H1 (cell line): Measurements from ENCODE around the gene THYN1. TPM values are rescaled to one million over a fixed set of nuclear protein-coding genes. Genes with fewer than 3 reads are reported as not detected.

Source experiments
- SP4 ChIP-seq: IDR thresholded peaks from 2 replicates; pipeline ENCODE4 v1.6.1; 2012; ENCODE audit warnings: low read length, inconsistent platforms
- polyA plus RNA-seq, 7 experiments: library from polyadenylated mRNA; depleted of rRNA in 3 of 7; stranded (reverse) in 5 of 7; unstranded in 2 of 7; fragments of >200 nt in 5 of 7; fragments of 200-250 nt in 2 of 7; gene quantifications; 1 replicate in 5 of 7; 2 replicates in 1 of 7; 4 replicates in 1 of 7; pipeline versions ENCODE4 v1.2.1 to v1.2.3, GENCODE V29; 2011 to 2013; ENCODE audit warnings: missing spikeins in 2 of 7, mixed read lengths in 2 of 7
- total RNA-seq: library from RNA; stranded (reverse); fragmentation: NEBNext Ultra II Directional; extraction: Animal tissue kit (Norgen Biotek cat#: 25700); gene quantifications from 2 replicates; pipeline ENCODE4 v1.2.1, GENCODE V29; 2021
- TF ChIP-seq, protein P1 (sequence below), 3 experiments: IDR thresholded peaks; 1 replicate in 2 of 3; 2 replicates in 1 of 3; pipeline versions ENCODE4 v1.5.1 to v1.6.1; 2011; ENCODE audit warnings: low read length in 3 of 3, mild to moderate bottlenecking in 3 of 3, inconsistent platforms in 2 of 3, low read depth in 1 of 3, moderate library complexity in 1 of 3; ENCODE audit not compliant: insufficient read depth in 1 of 3; ENCODE audit errors: control extremely low read depth in 1 of 3
- TF ChIP-seq, protein P2 (sequence below): IDR thresholded peaks from 2 replicates; pipeline ENCODE4 v1.6.1; 2011; ENCODE audit warnings: low read length, improper control_type of control experiment

THYN1 gene
- total and polyA plus RNA-seq, 2 of the 8 experiments (the other 6 are each of a cell fraction or from before 2014, with no cell fraction given) = 77.3 to 95.1 TPM

DNA sequence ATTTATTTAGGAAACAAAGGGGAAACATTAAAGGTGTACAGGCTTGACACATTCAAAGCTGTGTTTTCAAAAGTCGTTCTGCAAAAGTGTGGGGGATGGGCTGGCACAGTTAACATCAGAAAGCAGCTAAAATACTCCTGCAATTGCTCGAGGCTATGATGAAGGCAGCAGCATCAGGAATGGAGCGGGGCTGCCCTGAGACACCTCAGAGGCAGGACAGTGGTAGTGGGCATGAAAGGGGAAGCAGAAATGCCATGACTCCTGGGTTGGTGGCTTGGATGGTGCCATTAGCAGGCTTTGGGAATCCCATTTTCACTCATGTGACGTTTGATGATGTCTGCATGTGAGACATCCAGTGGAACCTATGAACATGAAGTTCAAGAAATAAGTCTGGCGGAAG lies 30.0 kb downstream of the THYN1 start (continued):
- TF ChIP-seq, protein P1, sequence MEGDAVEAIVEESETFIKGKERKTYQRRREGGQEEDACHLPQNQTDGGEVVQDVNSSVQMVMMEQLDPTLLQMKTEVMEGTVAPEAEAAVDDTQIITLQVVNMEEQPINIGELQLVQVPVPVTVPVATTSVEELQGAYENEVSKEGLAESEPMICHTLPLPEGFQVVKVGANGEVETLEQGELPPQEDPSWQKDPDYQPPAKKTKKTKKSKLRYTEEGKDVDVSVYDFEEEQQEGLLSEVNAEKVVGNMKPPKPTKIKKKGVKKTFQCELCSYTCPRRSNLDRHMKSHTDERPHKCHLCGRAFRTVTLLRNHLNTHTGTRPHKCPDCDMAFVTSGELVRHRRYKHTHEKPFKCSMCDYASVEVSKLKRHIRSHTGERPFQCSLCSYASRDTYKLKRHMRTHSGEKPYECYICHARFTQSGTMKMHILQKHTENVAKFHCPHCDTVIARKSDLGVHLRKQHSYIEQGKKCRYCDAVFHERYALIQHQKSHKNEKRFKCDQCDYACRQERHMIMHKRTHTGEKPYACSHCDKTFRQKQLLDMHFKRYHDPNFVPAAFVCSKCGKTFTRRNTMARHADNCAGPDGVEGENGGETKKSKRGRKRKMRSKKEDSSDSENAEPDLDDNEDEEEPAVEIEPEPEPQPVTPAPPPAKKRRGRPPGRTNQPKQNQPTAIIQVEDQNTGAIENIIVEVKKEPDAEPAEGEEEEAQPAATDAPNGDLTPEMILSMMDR (IDR thresholded peaks at IDR 0.05; ENCODE audit: control extremely low read depth in 1 of 3, insufficient read depth in 1 of 3, low read depth in 1 of 3, low read length in 3 of 3) = no peak
- TF ChIP-seq SP4 = no peak
- TF ChIP-seq, protein P2, sequence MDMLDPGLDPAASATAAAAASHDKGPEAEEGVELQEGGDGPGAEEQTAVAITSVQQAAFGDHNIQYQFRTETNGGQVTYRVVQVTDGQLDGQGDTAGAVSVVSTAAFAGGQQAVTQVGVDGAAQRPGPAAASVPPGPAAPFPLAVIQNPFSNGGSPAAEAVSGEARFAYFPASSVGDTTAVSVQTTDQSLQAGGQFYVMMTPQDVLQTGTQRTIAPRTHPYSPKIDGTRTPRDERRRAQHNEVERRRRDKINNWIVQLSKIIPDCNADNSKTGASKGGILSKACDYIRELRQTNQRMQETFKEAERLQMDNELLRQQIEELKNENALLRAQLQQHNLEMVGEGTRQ = no peak
